GM19397 (cell line): ENCODE results near the gene LRRC1.

Experiments used
- ATAC-seq: cut with Tn5 transposase; IDR thresholded peaks from one replicate; pipeline ENCODE4 v1.9.1; 2021; ENCODE audit warnings: mild to moderate bottlenecking, moderate library complexity; ENCODE audit not compliant: unreplicated experiment

The LRRC1 gene

GRCh38 chr6:53947780-53948179 lies 153.0 kb downstream of the LRRC1 start:
- ATAC-seq = no peak

- no peak for ATAC-seq
Observed at GRCh38 chr6:53951383-53951782, 156.6 kb downstream of the LRRC1 start.

GRCh38 chr6:53956068-53956711 lies 161.4 kb downstream of the LRRC1 start:
- peak; percentile 95 for ATAC-seq

GRCh38 chr6:53956804-53957203 lies 162.0 kb downstream of the LRRC1 start:
- ATAC-seq = no peak

- ATAC-seq = no peak
Observed at GRCh38 chr6:53959717-53960116, 164.9 kb downstream of the LRRC1 start.

GRCh38 chr6:53960311-53960710 lies 165.5 kb downstream of the LRRC1 start:
- no peak for ATAC-seq

GRCh38 chr6:53961679-53962370 lies 167.0 kb downstream of the LRRC1 start:
- ATAC-seq = no peak

- ATAC-seq = no peak
Observed at GRCh38 chr6:53962646-53963045, 167.8 kb downstream of the LRRC1 start.

- no peak for ATAC-seq
Observed at GRCh38 chr6:53967415-53967814, 172.6 kb downstream of the LRRC1 start.
